ENCODE measurements around the gene ATG101.

The ATG101 gene

DNA sequence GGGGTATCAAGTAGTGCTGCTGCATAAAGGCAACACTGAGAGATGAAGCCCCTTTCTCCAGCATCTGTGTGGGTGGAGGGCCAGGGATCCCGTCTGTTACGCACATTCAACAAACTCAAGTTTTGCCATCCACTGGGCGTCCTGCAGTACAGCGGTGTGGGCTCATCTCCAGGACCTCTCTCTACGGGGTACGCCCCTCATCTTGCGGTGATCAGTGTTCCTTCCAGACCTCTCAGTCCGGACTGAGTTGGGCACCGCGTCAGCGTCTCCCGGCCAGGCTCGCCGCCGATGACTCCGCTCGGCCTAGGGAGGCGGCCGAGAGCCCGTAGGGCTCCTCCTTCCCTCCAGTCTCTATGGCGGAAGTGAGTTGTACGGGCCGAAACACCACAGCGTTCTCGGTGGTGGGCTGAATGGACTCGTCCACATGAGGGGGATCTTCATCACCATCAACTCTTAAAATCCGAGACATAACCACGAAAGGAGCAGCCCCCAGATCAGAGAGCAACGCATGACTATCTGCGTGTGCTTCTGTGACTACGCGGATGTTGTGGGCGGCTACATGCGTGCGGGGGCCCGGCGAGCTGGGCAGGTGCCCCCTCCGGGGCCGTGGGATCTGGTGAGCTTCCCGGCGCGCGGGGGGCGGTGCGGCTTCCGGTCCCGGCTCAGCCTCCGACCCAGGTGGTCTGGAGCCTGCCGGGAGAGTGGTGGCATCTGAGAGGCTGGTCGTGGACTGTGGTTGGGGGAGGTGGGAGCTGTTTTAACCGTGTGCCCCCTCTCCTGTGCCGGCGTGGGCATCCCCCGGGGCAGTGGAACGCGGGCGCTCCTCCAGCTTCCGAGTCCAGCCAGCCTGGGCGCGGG, at the start of gene ATG101:
ATG101 (plus strand) TSS at position 652 of the 858 bp plus-strand sequence. CDS start 3,673 bp downstream, outside the sequence.
- TF ChIP-seq CTCF (IDR thresholded peaks at IDR 0.05; ENCODE audit: insufficient read depth, low read length, missing control alignments), result peak; percentile 92
- H3K4me3 ChIP-seq (ENCODE audit: low read depth, low read length), result peak within 1 kb of the TSS; percentile 99
- ChIA-PET CTCF (interaction anchor here (0.6 to 45.6 kb wide), 14 partner anchors 9 to 93 kb away, joined by 3 to 1695 read pairs (median 8); partner anchors contain the start of genes NR4A1 and SMIM41), POLR2A (interaction anchor here (0.6 to 1.8 kb wide), 6 partner anchors 8 to 63 kb away, joined by 3 to 6 read pairs (median 3); partner anchors contain the start of gene TAMALIN)
- DNase-seq (ENCODE audit: low read depth, low spot score), result peak; percentile 76

DNA sequence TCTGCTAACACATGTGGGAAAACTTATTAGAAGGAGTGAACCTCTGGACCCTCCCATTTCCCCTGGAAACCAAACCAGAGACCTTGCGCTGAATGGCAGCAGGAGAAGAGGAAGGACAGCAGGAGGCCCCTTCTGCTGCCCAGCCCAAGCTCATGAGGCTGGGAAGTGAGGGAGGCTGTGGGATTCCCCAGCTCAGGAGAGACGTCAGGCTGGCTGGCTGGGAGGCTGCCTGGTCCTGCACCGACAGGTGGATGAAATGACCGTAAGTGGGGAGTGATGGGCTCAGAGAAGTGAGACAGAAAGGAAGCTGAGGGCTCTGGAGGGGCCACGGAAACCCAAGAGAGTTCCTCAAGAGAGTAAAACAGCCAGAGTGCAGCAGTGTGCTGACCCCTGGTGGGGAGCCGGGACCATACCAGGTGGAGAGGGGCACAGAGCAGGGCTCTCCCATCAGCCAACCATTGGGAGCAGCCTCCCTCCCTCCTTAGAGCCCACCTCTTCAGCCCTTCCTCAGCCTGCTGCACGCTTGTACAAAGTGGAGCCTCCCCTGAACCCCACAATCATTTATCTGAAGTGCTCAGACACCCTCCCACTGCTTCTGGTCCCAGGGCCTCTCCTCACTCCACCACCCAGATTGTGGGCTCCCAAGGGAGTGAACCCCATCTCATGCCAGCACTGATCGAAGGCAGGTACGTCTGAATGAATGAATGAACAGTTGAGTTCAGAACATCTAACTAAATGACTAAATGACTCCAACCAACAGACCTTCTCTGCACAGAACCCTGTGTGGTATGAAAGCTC, 49.0 kb upstream of the ATG101 start:
- ChIA-PET CTCF (interaction anchor here (0.6 to 32.6 kb wide), 21 partner anchors 4 to 197 kb away, joined by 3 to 1695 read pairs (median 8); partner anchors contain the start of genes ANKRD33, ATG101, NR4A1 and SMIM41), POLR2A (interaction anchor here (0.6 kb wide), 1 partner anchor 131 kb away, joined by 3 read pairs; no protein-coding TSS in a partner anchor)
- no peak for DNase-seq (ENCODE audit: low read depth, low spot score)
- no peak overlapping the region for H3K4me3 ChIP-seq (ENCODE audit: low read depth, low read length)
- peak; percentile 85 for TF ChIP-seq CTCF (IDR thresholded peaks at IDR 0.05; ENCODE audit: insufficient read depth, low read length, missing control alignments)

DNA sequence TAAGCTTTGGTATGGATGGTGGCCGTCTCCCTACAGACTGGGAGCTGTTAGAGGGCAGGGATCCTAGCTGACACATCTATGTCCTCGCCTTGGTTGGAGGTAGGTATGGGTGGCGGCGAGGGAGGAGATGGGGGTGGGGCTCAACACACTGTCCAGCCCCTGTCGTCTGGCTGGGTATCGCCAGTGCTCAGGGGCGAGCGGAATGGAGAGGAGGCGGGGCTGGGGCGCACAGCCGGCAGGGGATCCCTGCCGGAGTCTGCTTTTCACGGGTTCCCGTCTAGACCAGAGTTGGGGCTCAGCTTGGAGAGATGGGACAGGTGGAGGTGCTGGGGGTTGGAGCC, 47.0 kb upstream of the ATG101 start:
- CTCF ChIA-PET, result interaction anchor here (0.6 to 32.6 kb wide), 20 partner anchors 2 to 858 kb away, joined by 3 to 1695 read pairs (median 8); partner anchors contain the start of genes ANKRD33, ATG101, NR4A1 and SMIM41
- POLR2A ChIA-PET, result interaction anchor here (0.6 kb wide), 1 partner anchor 16 kb away, joined by 3 read pairs; the partner anchor contains the start of gene TAMALIN
- no peak for TF ChIP-seq CTCF (IDR thresholded peaks at IDR 0.05; ENCODE audit: insufficient read depth, low read length, missing control alignments)
- H3K4me3 ChIP-seq (ENCODE audit: low read depth, low read length), result peak overlapping the region; percentile 59
- DNase-seq (ENCODE audit: low read depth, low spot score), result no peak

DNA sequence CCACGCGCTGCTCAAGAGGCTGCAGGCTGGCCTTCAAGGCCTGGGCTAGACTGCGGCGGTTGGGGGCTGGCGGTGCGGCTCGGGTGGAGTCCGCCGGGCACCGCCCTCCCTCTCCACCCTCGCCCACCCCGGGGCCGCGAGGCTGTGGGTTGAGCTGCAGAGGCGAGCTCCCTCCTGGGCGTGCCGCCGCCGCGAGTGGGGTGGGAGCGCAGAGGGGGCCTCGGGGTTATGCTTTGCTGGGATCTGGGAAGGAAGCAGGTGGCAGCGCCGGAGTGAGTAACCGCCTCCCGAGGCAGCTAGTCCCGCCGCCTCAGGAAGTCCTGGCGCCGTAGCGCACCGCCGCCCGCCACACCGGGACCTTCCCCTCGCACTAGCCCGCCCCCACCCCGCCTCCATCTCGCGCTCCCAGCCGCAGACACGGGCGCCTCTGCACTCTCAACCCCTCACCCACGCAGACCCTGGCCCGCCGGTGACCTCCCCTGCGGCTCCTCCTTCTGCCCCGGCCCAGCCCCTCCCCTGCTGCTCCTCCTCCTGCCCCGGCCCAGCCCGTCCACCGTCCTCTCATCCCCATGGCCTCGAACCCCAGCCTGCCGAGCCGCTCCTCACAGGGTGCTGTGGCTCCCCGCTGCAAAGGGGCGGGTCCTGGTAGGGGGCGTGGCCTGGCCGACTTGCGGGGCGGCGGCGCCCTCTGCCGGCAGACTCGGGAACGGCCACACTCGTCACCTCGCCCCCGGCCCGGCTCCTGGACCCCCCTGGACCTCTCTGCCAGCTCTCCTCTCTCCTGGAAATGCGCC, 46.4 kb upstream of the ATG101 start:
- no peak for DNase-seq (ENCODE audit: low read depth, low spot score)
- POLR2A ChIA-PET, result interaction anchor here (0.6 to 1.0 kb wide), 2 partner anchors 9 to 17 kb away, joined by 3 read pairs; partner anchors contain the start of gene TAMALIN

More for the DNA sequence above, 46.4 kb upstream of the ATG101 start:
- peak; percentile 98 for TF ChIP-seq CTCF (IDR thresholded peaks at IDR 0.05; ENCODE audit: insufficient read depth, low read length, missing control alignments)
- H3K4me3 ChIP-seq (ENCODE audit: low read depth, low read length), result peak overlapping the region; percentile 59
- CTCF ChIA-PET, result interaction anchor here (0.6 to 32.6 kb wide), 26 partner anchors 2 to 857 kb away, joined by 3 to 1695 read pairs (median 4); partner anchors contain the start of genes ANKRD33, ATG101, NR4A1 and SMIM41
